ENCODE data around the gene UTP25.

DNA sequence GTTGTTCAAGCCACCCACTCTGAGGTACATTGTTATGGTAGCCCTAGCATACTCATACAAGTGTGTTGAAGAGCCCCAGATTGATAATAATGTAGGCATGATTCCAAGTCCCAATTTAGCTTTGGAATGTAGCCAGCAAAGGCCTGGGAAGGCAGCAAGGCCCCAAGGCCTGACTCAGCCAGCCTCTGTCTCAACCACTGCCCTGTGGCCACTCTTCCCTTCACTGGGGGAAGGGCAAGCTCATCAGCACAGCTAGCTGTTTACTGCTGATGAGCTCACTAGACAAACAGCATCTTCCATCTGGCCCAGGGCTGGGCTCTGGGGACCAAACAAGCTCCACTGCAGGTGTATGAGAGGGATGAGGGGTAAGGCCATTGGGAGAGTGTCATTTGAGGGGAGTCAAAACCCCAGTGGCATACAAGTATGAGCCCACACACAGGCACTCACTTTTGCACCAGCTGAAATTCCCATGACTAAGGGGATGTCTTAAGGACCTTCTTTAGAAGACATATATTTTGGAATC, 19.7 kb upstream of the UTP25 start:
- no peak for TF ChIP-seq POLR2A (IDR thresholded peaks at IDR 0.05)
- TF ChIP-seq, protein P1, sequence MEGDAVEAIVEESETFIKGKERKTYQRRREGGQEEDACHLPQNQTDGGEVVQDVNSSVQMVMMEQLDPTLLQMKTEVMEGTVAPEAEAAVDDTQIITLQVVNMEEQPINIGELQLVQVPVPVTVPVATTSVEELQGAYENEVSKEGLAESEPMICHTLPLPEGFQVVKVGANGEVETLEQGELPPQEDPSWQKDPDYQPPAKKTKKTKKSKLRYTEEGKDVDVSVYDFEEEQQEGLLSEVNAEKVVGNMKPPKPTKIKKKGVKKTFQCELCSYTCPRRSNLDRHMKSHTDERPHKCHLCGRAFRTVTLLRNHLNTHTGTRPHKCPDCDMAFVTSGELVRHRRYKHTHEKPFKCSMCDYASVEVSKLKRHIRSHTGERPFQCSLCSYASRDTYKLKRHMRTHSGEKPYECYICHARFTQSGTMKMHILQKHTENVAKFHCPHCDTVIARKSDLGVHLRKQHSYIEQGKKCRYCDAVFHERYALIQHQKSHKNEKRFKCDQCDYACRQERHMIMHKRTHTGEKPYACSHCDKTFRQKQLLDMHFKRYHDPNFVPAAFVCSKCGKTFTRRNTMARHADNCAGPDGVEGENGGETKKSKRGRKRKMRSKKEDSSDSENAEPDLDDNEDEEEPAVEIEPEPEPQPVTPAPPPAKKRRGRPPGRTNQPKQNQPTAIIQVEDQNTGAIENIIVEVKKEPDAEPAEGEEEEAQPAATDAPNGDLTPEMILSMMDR (IDR thresholded peaks at IDR 0.05), result no peak
